ENCODE data around the gene GPC6.

GRCh38 chr13:93473441-93474270 is 247.0 kb downstream of the GPC6 start:
- TF ChIP-seq CTCF (IDR thresholded peaks at IDR 0.05) (no peak), SIN3A (IDR thresholded peaks at IDR 0.05; ENCODE audit: borderline replicate concordance, low read depth, low read length) (no peak), TEAD4 (IDR thresholded peaks at IDR 0.05; ENCODE audit: borderline replicate concordance, insufficient read depth) (no peak), FOXM1 (IDR thresholded peaks at IDR 0.05; ENCODE audit: low read depth) (no peak), FOSL2 (IDR thresholded peaks at IDR 0.05; ENCODE audit: borderline replicate concordance, low read depth) (no peak), TAF1 (IDR thresholded peaks at IDR 0.05; ENCODE audit: borderline replicate concordance, low read depth, low read length) (no peak), POLR2AphosphoS5 (IDR thresholded peaks at IDR 0.05; ENCODE audit: low read depth, low read length) (no peak), REST (IDR thresholded peaks at IDR 0.05; ENCODE audit: low read depth, low read length) (no peak), PBX3 (IDR thresholded peaks at IDR 0.05) (no peak), RFX5 (IDR thresholded peaks at IDR 0.05; ENCODE audit: low read length) (no peak), EZH2phosphoT487 (IDR thresholded peaks at IDR 0.05; ENCODE audit: borderline replicate concordance, low read depth) (no peak), YY1 (IDR thresholded peaks at IDR 0.05; ENCODE audit: low read depth) (no peak), RAD21 (IDR thresholded peaks at IDR 0.05; ENCODE audit: low read length) (no peak), MAX (IDR thresholded peaks at IDR 0.05; ENCODE audit: low read depth) (no peak)
